Stimulated activated CD4-positive, alpha-beta T cell treated with anti-CD3 and anti-CD28 coated beads, Interleukin-2, amount 100 ng/mL, for 4 hours (primary cell): ENCODE measurements around the gene HPSE2.

Experiments
- DNase-seq: peaks from one replicate; pipeline ENCODE4 v3.0.0-alpha.2; 2020; ENCODE audit warnings: low read depth

Gene HPSE2

DNA sequence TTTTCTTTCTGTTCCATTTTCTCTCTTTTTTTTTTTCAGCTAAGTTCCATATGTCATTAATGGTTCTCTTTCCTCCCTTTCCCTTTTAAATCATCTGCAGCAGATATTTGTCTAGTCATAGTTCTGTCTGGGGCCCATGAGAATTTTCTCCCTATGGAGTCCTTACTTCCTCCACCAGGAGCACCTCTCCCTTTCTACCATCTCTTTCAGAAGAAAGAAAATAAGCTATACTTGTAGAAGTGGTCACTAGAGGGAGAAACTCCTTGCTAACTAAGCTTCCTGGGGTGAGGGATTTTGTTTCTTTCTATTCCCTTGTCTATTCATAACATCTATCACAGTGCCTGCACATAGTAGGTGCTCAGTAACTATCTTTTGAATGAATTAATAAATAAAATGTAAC lies 558.8 kb downstream of the HPSE2 start:
- DNase-seq = no peak

DNA sequence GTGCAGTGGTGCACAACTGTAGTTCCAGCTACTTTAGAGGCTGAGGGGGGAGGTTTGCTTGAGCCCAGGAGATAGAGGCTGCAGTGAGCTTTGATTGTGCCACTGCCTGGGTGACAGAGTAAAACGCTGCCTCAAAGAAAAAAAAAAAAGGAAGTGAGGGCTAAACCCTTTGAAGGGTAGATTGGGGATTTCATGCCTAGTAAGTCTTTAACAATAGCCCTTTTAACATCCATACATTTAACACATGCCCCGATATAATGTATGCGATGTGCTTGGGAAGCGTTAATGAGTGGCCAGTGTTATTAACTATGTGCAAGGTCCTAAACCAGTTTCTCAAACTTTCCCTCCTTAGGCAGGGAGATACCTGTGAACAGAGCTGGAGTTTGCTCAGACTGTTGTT lies 559.8 kb downstream of the HPSE2 start:
- DNase-seq = no peak

DNA sequence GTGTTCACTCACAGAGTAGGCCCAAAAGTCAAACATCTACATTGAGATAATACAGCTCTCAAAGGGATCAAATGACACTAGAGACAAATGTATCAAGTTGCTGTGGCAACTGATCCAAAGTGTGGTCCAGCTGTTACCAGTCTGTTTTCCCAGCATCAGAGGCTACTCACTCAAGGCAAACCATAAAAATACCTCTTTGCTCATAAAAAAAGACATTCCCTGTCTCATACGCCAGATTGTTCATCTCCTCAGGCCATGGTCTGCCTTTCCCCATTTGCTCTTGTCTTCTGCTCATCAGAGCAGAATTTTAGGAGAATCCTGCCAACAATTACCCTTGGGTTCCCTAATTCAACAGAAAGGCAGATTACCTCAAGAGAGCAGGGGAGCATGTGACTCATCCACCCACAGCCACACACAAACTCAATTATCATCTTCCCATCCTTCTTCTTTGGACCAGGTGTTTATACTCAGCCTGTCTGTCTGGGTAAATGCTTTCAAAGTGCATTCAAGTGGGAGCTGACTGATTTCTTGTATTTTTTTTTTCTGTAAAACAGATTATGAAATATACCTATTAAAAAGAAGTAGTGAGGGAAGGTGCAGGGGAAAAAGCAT lies 562.4 kb downstream of the HPSE2 start:
- DNase-seq = no peak

DNA sequence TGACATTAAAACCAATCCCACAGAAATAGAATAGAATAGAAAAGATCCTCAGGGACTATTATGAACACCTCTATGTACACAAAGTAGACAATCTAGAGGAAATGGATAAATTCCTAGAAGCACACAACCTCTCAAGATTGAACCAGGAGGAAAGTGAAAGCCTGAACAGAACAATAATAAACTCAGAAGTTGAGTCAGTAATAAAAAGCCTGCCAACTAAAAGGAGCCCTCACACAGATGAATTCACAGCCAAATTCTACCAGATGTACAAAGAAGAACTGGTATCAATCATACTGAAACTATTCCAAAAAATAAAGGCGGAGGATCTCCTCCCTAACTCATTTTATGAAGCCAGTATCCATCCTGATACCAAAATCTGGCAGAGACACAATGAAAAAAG lies 568.6 kb downstream of the HPSE2 start:
- DNase-seq = no peak

DNA sequence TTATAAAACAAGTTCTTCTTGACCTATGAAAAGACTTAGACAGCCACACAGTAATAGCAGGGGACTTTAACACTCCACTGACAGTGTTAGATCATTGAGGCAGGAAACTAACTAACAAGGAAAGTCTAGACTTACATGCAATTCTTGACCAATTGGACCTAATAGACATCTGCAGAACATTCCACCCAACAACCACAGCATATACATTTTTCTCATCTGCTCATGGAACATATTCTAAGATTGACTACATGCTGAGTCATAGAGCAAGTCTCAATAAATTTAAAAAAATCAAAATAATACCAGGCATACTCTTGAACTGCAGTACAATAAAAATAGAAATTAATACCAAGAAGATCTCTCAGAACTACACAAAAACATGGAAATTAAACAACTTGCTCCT lies 569.4 kb downstream of the HPSE2 start:
- no peak for DNase-seq

DNA sequence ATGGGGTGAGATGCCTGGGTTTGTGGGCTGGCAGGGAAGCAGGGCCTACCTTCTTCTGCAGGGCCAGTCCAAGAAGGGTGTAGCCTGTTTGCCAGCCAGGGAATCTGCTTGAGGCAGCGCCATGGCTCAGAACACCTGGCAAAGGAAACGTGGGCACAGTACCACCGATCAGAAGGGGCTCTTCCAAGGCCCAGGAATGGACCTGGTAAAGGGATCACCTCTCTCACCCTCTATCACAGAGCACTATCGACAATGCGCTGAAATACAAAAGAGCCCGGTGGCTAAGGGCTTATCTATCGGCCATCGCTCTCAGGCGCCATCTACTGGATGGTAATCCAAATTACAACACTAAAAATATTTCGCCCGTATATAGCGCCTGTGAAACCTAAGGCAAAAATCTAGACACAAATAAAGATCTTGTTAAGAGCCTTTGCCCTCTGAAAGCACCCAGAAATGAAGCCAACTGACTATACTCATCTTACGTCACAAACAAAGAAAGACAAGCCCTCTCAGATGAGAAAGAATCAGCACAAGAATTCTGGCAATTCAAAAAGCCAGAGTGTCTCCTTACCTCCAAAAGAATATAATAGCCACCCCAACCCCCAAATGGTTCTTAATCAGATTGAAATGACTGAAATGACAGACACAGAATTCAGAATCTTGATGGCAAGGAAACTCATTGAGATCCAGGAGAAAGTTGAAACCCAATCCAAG lies 571.2 kb downstream of the HPSE2 start:
- peak; percentile 5 for DNase-seq

DNA sequence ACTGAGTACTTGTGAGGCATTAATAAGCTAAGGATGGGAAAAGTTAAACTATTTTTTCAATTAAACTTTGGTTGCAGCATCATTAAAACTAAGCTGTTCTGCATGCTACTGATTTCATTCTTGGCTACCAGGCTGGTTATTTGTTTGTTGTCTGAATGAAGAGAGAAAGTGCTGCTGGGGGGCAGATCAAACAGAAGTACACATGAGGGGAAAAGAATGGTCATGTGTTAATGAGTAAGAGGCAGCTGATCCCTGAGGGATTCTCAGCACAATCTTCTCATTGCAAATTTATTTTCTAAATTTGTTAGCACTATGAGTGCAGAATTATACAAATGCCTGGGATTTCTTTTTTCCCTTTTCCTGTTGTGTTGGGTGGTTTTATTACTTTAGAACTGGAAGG lies 575.7 kb downstream of the HPSE2 start:
- DNase-seq = no peak

DNA sequence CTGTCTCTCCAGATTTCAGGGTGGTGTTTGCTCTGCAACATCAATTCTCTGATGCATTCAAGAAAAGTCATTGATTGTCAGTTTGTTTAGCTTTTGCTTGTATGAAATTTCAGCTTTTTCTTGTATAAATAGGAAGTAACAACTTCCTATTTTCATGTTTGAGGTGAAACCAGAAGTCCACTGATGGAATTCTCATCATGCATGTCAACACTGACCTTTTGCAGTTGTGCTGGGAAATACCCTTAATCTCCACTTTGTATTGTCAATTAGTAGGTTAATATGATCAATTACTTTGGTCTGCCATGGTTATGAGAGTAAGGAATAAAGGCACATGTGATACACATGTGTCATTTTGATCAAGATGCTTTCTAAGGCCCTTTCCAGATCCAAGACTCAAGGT lies 580.2 kb downstream of the HPSE2 start:
- no peak for DNase-seq

DNA sequence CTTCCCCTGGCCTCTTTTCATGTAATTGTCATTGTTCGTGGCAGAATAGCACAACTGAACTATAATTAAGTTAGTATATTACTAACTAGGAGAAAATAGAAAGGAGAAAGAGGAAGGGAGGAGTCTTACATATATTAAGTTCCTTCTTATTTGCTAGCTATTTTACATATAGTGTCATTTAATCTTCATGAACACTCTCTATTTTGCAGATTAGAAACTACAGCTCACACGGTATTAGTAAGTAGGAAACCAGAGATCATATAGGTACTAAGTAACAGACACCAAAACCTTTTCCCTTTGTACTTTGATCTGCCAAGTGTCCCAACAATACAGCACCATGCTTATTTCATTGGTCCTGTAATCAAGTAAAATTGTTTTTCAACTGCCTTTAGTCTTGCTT lies 586.5 kb downstream of the HPSE2 start:
- no peak for DNase-seq

DNA sequence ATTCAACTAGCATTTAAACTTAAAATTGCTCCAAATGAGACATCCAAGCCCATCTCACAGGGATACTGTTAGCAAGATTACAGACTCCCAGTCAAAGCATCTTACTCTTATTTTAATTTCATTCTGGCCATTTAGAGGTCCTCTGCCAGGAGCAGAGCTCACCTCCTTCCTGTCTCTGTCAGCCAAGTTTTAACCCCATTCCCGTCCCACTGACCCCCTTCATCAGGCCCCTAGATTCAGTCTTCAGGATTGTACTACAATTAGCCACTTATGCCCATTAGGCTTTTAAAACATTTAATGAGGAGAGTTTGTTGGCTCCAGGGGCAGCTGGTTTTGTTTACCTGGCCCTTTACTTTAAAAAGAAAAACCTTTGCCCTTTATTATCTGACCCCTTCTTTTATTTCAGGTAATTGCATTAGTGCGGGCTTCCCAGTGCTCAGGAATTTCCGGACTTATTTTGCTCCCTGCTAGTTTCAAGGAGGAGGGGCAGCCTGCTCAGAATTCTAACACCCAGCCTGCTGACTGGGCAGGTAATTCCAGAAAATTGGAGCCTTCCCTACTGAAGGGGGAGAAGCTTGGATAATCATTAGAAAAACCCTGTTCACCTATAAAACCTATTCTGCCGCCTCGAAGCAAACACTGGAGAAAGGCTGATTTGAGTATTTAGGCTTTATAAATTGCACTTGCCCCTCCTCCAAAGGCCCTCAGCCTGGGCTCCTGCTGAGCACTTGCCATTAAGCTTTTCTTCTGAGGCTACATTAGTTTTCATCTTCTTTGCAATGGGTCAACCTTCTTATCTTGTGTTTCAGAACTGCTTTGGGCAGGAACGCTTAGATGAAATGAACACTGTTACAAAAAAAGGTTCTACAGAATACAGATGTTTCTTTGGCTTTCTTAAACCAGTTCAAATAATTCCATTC lies 588.4 kb downstream of the HPSE2 start:
- DNase-seq = no peak

DNA sequence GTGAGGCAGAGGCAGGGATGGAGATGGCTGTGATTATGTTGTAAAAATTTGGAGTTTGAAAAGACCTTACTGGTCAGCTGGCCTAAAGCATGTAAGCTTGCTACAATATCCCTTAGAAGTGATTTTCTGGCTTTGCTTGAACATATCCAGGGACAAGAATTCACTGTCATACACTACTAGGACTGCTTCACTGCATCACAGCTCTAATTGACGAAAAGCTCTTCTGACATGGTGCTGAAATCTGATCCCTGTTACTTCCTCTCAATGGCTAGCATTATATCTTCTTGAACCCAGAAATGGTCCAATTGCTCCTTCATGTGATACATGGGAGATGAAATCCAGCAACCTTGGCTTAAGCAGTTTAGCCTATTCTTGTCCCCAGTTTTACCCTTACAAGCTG lies 591.2 kb downstream of the HPSE2 start:
- DNase-seq = no peak

DNA sequence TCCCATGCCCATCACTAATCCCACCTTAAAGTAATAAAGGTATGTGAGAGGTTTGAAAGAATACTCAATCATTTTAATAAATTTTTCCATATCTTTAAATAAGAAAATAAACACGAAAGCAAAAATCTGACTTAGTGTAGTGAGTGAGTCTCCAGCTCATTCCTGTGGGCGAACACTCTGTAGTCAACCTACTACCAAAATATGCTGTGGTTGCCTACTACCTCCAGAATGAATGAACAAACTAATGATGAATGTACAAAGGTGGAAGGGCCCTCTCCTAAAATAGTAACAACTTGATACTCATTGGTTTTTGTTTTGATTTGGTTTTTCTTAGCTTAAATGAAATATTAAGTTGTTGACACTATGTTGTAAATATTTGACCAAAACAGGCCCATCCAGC lies 593.4 kb downstream of the HPSE2 start:
- DNase-seq = no peak

DNA sequence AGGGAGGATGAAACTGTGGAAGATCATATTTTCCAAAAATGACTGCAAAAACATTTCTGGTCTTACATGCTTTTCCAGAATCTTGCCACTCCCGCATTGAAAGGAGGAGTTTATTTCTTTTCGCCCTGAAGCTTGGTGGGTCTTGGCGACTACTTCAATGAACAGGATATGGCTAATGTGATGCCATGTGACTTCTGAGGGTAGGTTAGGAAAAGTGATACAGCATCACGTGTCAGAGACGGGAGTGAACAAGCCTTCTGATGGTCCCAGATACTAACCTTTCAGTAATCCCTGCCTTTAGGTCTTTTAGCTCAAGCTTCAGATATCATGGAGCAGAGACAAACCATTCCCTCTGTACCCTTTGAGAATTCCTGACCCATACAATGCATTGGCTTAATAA lies 596.7 kb downstream of the HPSE2 start:
- DNase-seq = no peak

DNA sequence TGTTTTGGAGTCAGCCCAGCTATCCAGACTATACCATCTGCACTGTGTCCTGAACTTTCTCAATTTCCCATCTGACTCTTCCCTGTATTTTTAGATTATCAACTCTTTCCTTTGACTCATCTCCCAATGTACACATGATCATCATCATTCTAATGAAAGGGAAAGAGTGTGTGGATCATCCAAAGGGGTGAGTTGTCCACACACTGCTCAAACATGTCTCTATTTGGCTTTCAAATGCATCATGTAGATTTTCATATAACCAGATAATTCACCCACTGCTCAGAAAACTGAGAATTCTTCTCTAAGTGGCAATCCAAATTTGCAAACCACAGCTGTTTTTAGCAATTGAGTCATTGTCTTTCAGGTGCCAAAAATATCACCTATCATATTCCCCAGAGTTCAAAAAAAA lies 598.7 kb downstream of the HPSE2 start:
- no peak for DNase-seq

DNA sequence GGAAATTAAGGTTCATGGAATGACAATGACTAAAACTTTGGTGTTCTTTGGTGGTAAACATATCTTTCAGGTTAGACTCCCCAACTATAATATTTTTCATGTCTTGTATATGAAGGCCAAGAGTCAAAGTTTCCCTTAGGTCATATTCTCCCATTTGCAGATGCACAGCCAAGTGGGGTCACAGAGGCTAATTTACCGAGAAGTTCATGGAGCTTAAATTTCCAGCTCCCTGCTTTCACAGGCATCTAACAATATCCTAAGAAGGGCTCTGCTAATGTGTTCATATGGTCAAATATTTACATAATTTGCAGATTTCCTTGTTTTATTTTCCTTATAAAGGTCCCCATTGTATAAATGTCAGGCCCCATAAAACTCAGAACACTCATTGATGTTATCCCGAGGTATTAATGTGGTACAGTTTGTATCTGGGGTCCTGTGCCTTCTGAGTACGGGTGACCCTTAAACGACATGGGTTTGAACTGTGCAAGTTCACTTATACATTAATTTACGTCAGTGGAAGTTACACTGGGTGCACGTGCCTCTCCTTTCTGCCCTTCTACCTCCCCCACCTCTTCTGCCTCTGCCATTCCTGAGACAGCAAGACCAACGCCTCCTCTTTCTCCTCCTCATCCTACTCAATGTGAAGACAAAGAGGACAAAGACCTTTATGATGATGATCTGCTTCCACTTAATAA lies 603.0 kb downstream of the HPSE2 start:
- DNase-seq = no peak

DNA sequence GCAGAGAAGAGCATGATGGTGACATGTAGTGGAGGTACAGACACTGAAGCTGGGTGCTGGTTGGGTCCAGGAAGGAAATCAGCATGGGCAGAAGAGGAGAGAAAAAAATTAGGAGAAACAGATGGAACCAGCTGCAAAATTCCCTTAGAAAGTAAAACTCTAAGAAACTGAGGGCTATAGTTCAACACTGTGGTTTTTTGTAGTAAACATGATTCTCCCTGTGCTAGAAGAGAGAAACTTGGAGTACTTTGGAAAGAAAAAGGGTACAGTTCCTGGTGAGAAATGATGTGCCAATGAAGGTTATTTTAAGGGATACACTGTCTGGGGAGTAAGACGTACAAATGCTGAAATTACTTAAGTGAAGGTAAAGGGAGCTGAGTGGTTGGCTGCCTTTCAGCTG lies 607.4 kb downstream of the HPSE2 start:
- DNase-seq = no peak

DNA sequence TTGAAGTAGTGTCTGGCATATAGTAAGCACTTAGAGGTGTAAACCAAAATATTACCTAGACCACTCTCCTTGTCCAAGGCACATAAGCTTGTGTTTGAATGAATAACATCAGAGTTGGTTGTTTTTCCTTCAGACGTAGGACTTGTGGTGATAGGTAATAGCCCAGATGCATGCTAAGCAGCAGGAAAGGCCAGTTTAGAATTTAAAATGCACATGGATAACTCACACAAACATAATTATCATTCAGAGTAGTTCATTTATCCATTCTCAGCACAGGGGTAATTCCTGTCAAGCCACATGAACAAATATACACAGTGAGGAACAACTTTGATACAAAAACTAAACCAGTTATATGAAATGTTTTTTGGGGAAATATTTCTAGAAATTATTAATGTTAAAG lies 607.9 kb downstream of the HPSE2 start:
- no peak for DNase-seq

DNA sequence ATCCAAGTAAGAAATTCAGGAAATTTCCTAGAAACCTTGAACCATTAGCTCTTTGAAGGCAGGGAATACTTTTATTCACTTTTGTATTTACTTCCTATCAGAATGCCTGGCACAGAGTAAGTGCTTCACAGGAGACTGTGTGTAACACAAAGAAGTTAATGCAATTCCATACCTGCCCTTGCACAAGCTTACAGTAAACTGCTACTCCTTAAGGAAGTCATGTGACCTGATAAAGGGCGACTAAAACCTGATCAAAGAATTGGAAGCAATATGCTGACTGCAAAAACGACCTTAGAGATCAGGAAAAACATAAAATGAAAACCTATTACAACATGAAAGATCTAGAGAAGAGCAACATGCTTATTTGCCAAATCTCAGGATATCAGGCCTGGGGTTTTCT lies 610.7 kb downstream of the HPSE2 start:
- DNase-seq = no peak

DNA sequence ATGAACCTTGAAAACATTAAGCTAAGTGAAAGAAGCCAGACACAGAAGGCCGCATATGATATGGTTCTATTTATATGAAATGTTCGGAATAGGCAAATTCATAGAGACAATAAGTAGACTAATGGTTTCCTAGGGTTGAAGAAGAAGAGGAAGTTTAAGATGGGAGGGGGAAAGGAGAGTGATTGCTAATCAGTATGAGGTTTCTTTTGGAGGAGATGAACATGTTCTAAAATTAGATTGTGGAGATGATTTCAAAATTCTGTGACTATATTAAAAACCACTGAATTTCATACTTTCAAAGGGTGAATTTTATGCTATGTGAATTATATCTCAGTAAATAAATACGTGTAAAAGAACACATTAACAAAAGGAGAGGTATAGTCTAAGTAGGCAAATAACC lies 612.5 kb downstream of the HPSE2 start:
- no peak for DNase-seq

DNA sequence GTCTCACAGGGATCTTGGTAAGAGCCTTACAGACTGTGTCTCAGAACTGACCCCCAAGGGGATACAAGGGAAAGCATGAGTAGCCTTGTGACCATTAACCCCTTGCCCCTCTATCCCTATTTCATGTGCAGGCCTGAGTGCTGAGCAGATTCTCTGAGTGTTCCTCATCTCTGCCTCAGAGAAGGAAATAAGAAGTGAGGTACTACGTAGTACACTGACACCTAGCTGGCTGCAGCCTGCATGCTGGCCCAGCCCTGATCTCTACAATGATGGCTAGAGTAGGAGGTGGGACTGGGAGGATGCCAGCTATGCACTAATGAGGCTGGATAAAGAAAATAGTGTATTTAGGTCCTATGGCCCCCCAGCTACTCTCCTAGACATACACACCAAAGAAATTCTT lies 614.0 kb downstream of the HPSE2 start:
- no peak for DNase-seq

DNA sequence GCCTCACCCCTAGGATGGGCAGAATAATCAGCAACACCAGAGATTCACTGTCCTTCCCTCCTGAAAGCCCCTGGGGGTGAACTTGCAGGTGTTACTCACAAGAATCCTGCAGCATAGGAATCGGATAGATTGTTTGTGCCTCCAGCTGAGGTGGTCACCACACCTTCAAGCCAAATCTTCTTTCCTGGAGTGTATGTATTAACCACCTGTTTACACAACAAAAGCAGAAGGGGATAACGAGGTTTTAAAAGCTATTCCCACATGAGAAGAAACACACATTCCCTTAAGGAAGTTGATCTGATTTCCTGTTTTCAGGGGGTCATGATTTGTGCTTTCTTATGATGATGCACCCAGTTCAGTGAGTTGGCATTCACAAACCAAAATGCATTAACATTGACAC lies 615.1 kb downstream of the HPSE2 start:
- DNase-seq = no peak

DNA sequence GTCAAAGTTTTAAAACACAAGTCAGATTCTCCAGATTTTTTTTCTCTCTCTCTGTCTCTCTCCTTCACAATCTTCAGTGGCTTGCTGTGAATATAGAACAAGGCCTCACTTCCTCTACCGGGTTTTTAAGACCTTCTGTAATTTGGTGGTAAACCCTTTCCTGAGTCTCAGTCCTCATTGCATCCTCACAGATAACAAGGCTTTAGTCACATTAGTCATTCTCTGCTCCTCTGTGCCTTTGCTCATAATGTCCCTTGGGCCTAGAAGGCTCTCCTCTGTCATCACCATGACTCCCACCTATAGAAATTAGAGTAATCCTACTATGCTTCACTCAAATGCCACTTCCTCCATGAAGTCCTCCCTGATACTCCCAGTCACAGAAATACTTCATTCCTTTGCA lies 616.2 kb downstream of the HPSE2 start:
- DNase-seq = no peak
